Loucy (cell line): ENCODE measurements around the gene WDR17.

ENCODE experiments used
- H2AFZ ChIP-seq: fragments of 200-600 bp; sonication (generic); 2 replicates; pipeline ENCODE4 v1.6.0; 2016; ENCODE audit warnings: antibody characterized with exemption, mild to moderate bottlenecking, low read length, moderate library complexity
- H3F3A ChIP-seq: fragments of 200-600 bp; 2 replicates; pipeline ENCODE4 v1.6.0; 2016; ENCODE audit warnings: antibody characterized with exemption, low read depth, mild to moderate bottlenecking
- H3K27me3 ChIP-seq: fragments of 200-600 bp; sonication (generic); 2 replicates; pipeline ENCODE4 v1.6.1; 2014; ENCODE audit warnings: low read length, mild to moderate bottlenecking; ENCODE audit not compliant: insufficient read depth, poor library complexity, severe bottlenecking
- H3K36me3 ChIP-seq: fragments of 200-600 bp; sonication (generic); 2 replicates; pipeline ENCODE4 v1.6.1; 2016; ENCODE audit warnings: low read length; ENCODE audit not compliant: insufficient read depth
- H3K4me1 ChIP-seq: fragments of 200-600 bp; sonication (generic); 2 replicates; pipeline ENCODE4 v1.5.1; 2014; ENCODE audit warnings: low read length, mild to moderate bottlenecking; ENCODE audit not compliant: insufficient read depth, poor library complexity, severe bottlenecking
- H3K4me2 ChIP-seq: fragments of 200-600 bp; sonication (generic); 2 replicates; pipeline ENCODE4 v1.6.0; 2014; ENCODE audit warnings: antibody characterized with exemption, low read length, low read depth, mild to moderate bottlenecking; ENCODE audit not compliant: poor library complexity, severe bottlenecking
- H3K4me3 ChIP-seq: fragments of 200-600 bp; sonication (generic); 2 replicates; pipeline ENCODE4 v1.5.1; 2014; ENCODE audit warnings: low read length, mild to moderate bottlenecking, mixed read lengths; ENCODE audit not compliant: poor library complexity, severe bottlenecking
- H3K79me2 ChIP-seq: fragments of 200-600 bp; sonication (generic); 2 replicates; pipeline ENCODE4 v1.6.1; 2014; ENCODE audit warnings: low read length; ENCODE audit not compliant: insufficient read depth
- H3K9ac ChIP-seq: fragments of 200-600 bp; sonication (generic); 2 replicates; pipeline ENCODE4 v1.6.0; 2014; ENCODE audit warnings: mild to moderate bottlenecking, low read depth, low read length, moderate library complexity; ENCODE audit not compliant: poor library complexity, severe bottlenecking
- H3K9me2 ChIP-seq: fragments of 200-600 bp; sonication (generic); replicated peaks from 2 replicates; pipeline ENCODE4 v1.6.1; 2016; ENCODE audit warnings: low read depth, low read length, mixed read lengths
- H3K9me3 ChIP-seq: fragments of 200-600 bp; sonication (generic); 2 replicates; pipeline ENCODE4 v1.6.1; 2014; ENCODE audit warnings: mild to moderate bottlenecking, antibody characterized with exemption, low read length, low read depth; ENCODE audit not compliant: insufficient read depth
- H4K20me1 ChIP-seq: fragments of 200-600 bp; sonication (generic); 2 replicates; pipeline ENCODE4 v1.6.0; 2014; ENCODE audit warnings: antibody characterized with exemption, low read length, mild to moderate bottlenecking; ENCODE audit not compliant: insufficient read depth, poor library complexity, severe bottlenecking
- CTCF ChIP-seq: fragments of 200-600 bp; sonication (generic); conservative IDR thresholded peaks from 2 replicates; pipeline ENCODE4 v1.5.1; 2014; ENCODE audit warnings: mild to moderate bottlenecking, antibody characterized with exemption, low read length
- EZH2phosphoT487 ChIP-seq: fragments of 200-600 bp; IDR thresholded peaks from 2 replicates; pipeline ENCODE4 v1.6.1; 2018; ENCODE audit warnings: antibody characterized with exemption, mild to moderate bottlenecking, moderate library complexity, borderline replicate concordance

Gene WDR17

GRCh38 chr4:176030391-176030790, 35.2 kb upstream of the WDR17 start:
- H3K9me2 ChIP-seq: no peaks in the 10 kb centered on the region
- no peak overlapping the region for H2AFZ ChIP-seq
- no peaks in the 10 kb centered on the region for H3K9me3 ChIP-seq
- no peaks in the 10 kb centered on the region for H3K27me3 ChIP-seq
- no peak overlapping the region for H3K4me3 ChIP-seq
- TF ChIP-seq CTCF (no peak), EZH2phosphoT487 (no peak)
- H3F3A ChIP-seq: no peaks in the 10 kb centered on the region
- H4K20me1 ChIP-seq: no peaks in the 10 kb centered on the region
- H3K36me3 ChIP-seq: no peaks in the 10 kb centered on the region
- no peak overlapping the region for H3K4me2 ChIP-seq
- no peaks in the 10 kb centered on the region for H3K4me1 ChIP-seq
- no peaks in the 10 kb centered on the region for H3K79me2 ChIP-seq
- no peak overlapping the region for H3K9ac ChIP-seq

DNA sequence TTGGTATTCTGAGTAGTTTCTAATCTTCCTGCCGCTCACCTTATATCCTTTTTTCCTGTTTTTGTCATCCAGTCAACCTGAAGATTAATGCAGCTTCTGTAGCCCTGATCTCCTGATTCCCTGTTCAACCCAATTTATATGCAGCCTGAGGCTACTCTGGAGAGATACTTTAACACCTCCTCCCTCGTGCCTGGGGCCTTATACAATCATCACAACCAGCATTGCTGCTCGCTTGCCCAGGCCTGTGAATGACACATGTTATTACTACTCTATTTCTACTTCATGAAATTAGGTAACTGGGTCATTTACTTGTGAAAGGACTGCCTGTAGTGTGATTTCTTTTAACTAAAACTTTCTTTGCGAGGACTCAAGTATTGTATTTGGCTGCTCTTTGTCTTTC, 33.7 kb upstream of the WDR17 start:
- no peak overlapping the region for H2AFZ ChIP-seq
- H3K79me2 ChIP-seq: no peaks in the 10 kb centered on the region
- H3K4me3 ChIP-seq: no peak overlapping the region
- TF ChIP-seq EZH2phosphoT487 (no peak), CTCF (no peak)
- no peaks in the 10 kb centered on the region for H3K4me1 ChIP-seq
- no peak overlapping the region for H3K9ac ChIP-seq
- no peaks in the 10 kb centered on the region for H3K36me3 ChIP-seq
- H3K9me2 ChIP-seq: no peaks in the 10 kb centered on the region
- no peaks in the 10 kb centered on the region for H3K27me3 ChIP-seq
- no peak overlapping the region for H3K4me2 ChIP-seq
- no peaks in the 10 kb centered on the region for H3F3A ChIP-seq
- no peaks in the 10 kb centered on the region for H4K20me1 ChIP-seq
- H3K9me3 ChIP-seq: no peaks in the 10 kb centered on the region

- Histone ChIP-seq H3K4me3 (no peak overlapping the region), H2AFZ (no peak overlapping the region), H3K27me3 (no peaks in the 10 kb centered on the region), H3K4me2 (no peak overlapping the region), H3K79me2 (no peaks in the 10 kb centered on the region), H3K36me3 (no peaks in the 10 kb centered on the region), H3K9ac (no peak overlapping the region), H3F3A (no peaks in the 10 kb centered on the region), H3K4me1 (no peaks in the 10 kb centered on the region), H4K20me1 (no peaks in the 10 kb centered on the region), H3K9me3 (no peaks in the 10 kb centered on the region), H3K9me2 (no peaks in the 10 kb centered on the region)
- no peak for TF ChIP-seq CTCF
- no peak for TF ChIP-seq EZH2phosphoT487
Measured at GRCh38 chr4:176032454-176032853, 33.2 kb upstream of the WDR17 start.
